ENCODE data around the gene DNMT3L.
"Not testable (repeated sequence)": the region's sequence is repeated elsewhere in the genome, so short reads cannot be mapped to it uniquely, and the experiment has no call there.

Gene DNMT3L

GRCh38 chr21:44249204-44250037, 12.3 kb downstream of the DNMT3L start:
- DNase-seq, result not testable (repeated sequence)

GRCh38 chr21:44247904-44248303, 13.8 kb downstream of the DNMT3L start:
- DNase-seq, result not testable (repeated sequence)

DNA sequence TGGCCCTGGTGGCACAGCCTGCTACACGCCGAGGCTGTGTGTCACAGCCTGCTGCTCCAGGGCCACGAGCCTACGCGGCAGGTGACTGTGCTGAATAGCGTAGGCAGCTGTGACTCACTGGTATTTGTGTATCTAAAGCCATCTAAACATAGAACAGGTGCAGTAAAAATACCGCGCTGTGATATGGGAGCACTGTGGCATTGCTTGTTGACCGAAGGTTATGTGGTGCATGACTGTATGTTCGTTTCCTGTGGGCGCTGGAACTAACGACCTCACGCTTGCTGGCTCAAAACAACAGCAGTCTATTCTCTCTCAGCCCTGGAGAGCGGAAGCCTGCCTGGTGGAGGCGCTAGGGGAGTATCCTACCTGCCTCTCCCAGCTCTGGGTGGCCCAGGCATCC, 17.7 kb downstream of the DNMT3L start:
- not testable (repeated sequence) for DNase-seq

GRCh38 chr21:44241281-44241680, 20.4 kb downstream of the DNMT3L start:
- not testable (repeated sequence) for DNase-seq

DNA sequence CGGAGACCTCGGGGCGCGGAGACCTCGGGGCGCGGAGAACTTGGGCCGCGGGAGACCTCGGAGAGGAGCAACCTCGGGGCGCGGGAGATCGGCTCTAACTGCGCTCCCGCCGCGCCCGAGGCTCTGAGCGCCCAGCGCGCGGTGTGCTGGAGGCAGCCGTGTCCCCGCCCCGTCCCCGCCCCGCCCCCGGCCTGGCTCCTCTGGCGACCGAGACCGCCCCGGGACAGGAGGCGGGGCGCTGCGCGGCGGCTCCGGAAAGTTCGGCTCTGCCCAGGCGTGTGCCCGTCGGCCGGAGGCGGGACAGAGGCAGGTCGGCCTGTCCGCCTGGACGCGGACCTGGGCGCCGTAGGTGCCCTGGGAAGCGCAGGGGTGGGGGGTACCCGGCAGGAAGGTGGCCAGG, 20.9 kb downstream of the DNMT3L start, which contains the start of gene ICOSLG:
Gene ICOSLG (minus strand): TSS at position 102 of the 400 bp plus-strand sequence. CDS start 126 bp downstream, outside the sequence.
- not testable (repeated sequence) for DNase-seq

GRCh38 chr21:44240353-44240752, 21.3 kb downstream of the DNMT3L start:
- not testable (repeated sequence) for DNase-seq

DNA sequence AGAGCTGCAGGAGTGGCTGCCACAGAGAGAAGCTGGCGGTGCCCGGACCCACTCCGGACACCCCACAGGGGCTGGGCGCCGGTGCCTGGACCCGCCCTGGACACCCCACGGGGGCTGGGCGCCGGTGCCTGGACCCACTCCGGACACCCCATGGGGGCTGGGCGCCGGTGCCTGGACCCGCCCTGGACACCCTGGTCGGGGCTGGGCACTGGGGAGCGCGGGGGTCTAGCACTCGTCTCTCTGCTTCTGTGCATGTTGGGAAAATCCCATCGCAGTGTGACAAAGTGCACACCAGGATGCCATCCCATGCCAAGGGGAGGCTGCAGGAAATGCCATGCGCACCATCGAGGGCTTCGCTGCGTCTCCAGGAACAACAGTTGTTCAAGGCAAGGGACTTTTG, 32.1 kb downstream of the DNMT3L start:
- not testable (repeated sequence) for DNase-seq

DNA sequence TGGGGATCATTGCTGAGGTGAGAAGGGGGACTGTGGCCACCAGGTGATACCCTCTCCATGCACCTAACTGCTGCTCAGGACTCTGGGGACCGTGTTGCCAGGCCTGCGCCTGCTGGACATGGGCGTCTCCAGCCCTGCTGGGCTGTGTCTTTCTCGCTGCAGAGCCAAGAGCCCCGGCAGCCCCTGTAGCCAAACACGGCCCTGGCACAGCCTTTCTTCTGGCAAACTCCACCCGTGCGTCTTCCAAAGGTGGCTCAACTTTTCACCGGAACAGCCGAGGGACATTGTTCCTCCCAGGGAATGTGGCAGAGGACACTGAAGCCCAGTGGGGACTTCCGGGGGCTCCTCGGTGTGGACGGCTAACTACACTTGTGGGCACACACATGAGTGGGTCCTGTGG, 33.6 kb downstream of the DNMT3L start:
- DNase-seq, result not testable (repeated sequence)

GRCh38 chr21:44227614-44228013, 34.1 kb downstream of the DNMT3L start:
- not testable (repeated sequence) for DNase-seq

DNA sequence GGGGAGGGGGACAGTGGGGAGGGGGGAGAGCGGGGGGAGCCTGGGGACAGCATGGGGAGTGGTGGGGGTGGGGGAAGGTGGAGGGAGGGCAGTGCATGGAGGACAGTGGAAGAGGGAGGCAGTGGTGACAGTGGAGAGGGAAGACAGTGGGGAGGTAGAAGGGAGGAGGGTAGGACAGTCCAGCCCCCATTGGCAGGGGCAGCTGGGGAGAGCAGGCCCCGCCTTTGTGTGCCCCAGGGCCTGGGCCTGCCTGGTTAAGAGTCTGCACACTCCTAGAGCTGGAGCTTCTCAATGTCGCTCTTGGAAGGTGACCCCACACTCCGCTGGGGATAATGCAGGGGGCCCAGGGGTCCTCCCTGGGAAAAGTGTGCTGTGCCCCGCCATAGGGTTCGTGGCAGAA, 36.1 kb downstream of the DNMT3L start:
- not testable (repeated sequence) for DNase-seq

DNA sequence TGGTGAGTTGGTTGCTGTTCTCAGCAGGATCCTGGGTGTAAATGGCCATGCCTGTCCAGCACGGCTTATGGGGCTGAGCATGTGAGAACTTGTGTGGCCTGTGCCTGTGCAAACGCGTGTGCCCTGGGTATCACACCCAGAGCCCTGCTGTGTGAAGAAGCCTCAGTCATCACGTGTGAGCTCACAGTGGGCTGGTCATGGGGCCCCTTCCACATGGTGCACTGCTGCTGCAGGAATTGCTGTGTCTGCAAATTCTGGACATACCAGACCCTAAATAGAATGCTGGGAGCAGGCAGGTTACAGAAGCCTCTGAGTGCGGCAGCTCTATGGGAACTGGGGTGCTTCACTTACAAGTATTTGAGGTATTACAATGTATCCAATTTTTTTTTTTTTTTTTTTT, 38.4 kb downstream of the DNMT3L start:
- not testable (repeated sequence) for DNase-seq

GRCh38 chr21:44220674-44221073, 41.0 kb downstream of the DNMT3L start:
- not testable (repeated sequence) for DNase-seq

GRCh38 chr21:44218461-44218860, 43.2 kb downstream of the DNMT3L start:
- not testable (repeated sequence) for DNase-seq

DNA sequence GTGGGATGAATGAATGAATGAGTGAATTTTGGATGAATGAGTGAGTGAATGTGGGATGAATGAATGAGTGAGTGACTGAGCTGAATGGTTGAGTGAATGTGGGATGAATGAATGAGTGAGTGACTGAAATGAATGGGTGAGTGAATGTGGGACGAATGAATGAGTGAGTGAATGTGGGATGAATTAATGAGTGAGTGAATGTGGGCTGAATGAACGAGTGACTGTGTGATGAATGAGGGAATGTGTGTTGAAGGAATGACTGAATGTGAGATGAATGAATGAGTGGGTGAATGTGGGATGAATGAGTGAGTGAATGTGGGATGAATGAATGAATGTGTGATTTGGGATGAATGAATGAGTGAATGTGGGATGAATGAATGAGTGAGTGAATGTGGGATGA, 49.7 kb downstream of the DNMT3L start:
- DNase-seq, result not testable (repeated sequence)

GRCh38 chr21:44211574-44211973, 50.1 kb downstream of the DNMT3L start:
- not testable (repeated sequence) for DNase-seq

- not testable (repeated sequence) for DNase-seq
Measured at GRCh38 chr21:44207860-44208646, 53.6 kb downstream of the DNMT3L start.

- DNase-seq, result not testable (repeated sequence)
Measured at GRCh38 chr21:44206698-44207676, 54.7 kb downstream of the DNMT3L start.

- DNase-seq, result not testable (repeated sequence)
Measured at GRCh38 chr21:44206187-44206586, 55.5 kb downstream of the DNMT3L start.

- DNase-seq, result not testable (repeated sequence)
Measured at GRCh38 chr21:44202590-44203299, 59.0 kb downstream of the DNMT3L start.

DNA sequence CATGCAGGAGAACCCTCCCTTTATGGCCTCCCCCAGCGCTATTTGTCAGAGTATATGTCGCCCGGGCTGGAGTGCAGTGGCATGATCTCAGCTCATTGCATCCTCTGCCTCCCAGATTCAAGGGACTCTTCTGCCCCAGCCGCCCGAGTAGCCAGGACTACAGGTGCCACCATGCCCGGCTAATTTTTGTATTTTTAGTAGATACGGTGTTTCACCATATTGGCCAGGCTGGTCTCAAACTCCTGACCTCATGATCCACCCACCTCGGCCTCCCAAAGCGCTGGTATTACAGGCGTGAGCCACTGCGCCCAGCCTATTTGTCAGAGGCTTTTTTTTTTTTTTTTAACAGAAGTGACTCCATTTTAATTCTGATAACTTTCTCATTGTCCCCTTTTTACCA, 61.7 kb downstream of the DNMT3L start:
- DNase-seq, result not testable (repeated sequence)
